ENCODE results near the gene RRP12. TPM values are rescaled to one million over a fixed set of nuclear protein-coding genes. Genes with fewer than 3 reads are reported as not detected.
"Not testable (repeated sequence)": the region's sequence is repeated elsewhere in the genome, so short reads cannot be mapped to it uniquely, and the experiment has no call there.

RRP12 gene
- polyA plus RNA-seq, 4 donors, result 20.0 to 24.5 (median 21.4) TPM

DNA sequence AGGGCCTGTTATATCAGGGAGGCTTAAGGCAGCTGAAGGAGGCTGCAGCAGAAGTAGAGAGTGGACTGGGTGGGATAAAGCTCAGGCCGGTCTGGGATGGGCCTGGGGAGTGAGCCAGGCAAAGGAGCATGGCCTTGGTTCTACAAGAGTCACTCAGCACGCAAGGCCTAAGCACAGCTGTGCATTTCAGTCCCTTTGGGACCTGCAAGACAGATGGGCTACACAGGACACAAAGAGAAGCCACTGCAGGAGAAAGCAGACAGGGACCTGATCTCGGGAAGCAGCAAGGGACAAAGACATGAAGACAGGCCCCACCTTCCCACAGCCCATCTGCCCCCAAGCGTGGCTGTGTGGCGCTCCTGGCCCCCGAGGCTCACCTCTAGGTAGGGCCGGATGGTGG lies 29.4 kb downstream of the RRP12 start:
- no peak for DNase-seq (ENCODE audit: low read depth in 4 of 4, low spot score in 3 of 4)

DNA sequence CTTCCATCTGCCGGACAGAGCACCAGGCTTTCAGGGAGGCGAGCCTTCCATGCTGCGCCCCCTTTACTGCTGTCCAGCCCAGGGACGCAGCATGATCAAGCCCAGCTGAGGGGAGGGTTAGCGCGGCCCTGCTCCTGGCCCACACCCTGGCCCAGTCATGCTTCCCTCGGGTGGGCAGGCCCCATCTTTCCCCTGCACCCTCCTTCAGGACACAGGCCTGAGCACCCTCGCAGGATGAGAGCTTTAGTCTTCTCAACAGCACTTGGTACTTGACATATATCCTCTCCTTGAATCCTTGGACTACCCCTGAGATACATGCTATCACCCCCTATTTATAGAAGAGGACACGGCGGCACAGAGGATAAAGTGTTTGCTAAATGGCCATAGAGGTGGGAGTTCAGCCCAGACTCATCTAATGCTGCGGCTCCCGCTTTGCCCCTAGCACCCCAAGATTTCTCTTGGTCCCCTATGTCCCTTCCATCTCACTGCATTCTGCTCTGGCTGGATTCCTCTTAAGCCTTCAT lies 34.0 kb downstream of the RRP12 start:
- DNase-seq (ENCODE audit: low read depth in 4 of 4, low spot score in 3 of 4), result no peak

DNA sequence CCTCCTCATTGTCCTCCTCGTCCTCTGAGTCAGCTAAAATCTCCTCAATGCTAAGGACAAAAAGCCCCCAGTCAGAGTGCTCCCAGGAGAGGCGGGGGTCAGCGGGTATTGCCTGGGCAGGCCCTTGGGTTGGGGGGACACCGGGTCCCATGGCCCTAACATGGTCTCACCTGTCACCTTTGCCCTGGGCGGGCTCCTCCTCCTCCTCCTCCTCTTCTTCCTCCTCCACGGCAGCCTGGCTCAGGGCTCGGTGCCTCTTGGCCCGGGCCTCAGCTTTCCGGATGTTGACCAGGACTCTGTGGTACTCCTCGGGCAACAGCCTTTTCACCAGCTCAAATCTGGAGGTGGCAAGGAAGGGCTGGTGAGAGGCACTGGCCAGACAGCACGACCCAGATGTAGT lies 34.6 kb downstream of the RRP12 start:
- DNase-seq (ENCODE audit: low read depth in 4 of 4, low spot score in 3 of 4), result no peak

DNA sequence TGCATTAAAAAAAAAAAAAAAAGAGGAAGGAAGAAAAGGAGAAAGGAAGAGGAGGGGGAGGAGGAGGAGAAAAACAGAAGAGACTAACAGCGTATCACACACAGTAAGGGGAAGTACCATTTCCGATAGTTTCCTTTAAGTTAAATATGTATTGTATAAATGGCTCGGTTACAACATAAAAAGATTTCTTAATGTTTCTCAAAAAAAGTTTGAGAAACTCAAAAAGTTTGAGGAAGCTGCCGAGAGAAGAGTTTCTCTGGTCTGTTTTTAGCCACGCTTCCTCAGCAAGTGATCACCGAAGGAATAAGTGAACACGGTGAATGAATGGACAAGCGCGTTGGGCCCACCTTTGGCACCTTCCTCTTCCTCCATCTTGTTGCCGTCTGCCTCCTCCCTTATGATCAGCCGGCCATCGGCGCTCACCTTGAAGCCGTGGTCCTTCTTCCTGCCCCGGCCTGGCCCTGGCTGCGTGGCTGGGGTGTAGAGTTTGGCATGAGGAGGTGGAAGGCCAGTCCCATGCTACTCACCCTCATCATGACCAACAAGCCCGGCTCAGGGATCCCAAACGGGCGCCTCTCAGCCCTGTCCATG lies 35.3 kb downstream of the RRP12 start:
- DNase-seq (ENCODE audit: low read depth in 4 of 4, low spot score in 3 of 4), result no peak

DNA sequence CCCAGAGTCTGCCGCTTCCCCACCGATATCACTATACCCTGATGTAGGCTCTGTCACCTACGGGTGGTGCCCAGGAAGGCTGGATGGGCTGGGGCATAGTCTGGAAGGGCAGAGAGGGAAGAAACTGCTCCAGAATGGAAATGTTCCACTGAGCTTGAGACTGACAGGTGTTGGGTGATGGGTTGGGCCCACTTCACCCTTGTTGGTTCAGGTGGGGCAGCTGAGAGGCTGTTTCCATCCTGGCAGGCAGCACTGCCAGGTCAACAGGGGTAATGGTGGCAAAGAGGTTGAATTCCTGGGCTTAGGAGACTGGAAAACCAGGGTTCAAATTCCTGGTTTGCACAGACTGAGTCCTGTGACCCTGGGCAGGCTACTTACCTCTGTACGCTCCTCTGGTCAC lies 38.1 kb downstream of the RRP12 start:
- no peak for DNase-seq (ENCODE audit: low read depth in 4 of 4, low spot score in 3 of 4)

DNA sequence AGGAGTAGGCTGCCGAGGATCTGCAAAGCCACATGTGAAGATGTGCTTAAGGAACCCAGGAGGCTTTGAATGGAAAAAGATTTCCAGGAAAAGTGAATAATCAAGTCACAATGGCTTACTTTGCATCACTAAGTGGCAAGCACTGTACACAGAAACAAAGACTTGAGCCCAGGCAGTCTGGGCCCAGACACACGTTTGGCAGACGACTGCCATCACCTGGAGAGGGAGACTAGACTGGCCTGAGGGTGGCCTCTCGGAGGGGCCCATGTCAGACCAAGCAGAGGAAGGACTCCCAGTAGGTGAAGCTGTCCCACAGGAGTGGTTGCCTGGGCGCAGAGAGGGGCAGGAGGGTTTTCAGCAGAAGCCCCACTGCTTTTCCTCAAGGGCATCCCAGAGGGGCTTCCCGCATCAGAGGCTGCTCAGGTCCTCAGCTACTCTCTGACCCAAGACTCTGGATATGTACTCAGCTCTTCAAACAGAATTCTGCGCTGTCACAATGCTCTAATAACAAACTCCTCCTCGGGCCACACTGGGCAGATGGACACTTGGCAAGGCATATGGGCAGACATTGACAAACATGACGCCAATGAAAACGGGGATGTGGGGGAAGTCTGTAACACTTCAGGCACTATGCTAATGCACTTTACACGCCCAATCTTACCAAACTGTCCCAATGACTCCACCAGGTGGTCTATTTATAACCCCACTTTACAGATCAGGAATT lies 38.7 kb downstream of the RRP12 start:
- DNase-seq (ENCODE audit: low read depth in 4 of 4, low spot score in 3 of 4), result no peak

DNA sequence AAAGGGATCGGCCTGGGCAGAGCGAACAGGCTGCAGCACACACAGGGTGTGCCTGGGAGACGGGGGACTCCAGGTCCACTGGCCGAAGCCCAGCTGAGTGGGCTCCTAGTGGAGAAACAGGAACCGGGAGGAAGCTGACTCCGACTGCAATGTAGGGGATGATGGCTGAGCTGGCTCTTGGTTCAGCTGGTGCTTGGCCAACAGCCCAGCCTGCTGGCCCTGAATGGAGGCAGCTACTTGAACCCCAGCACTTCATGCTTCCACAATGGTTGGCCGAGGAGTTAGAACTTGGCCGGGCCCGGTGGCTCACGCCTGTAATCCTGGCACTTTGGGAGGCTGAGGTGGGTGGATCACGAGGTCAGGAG lies 39.6 kb downstream of the RRP12 start:
- no peak for DNase-seq (ENCODE audit: low read depth in 4 of 4, low spot score in 3 of 4)

DNA sequence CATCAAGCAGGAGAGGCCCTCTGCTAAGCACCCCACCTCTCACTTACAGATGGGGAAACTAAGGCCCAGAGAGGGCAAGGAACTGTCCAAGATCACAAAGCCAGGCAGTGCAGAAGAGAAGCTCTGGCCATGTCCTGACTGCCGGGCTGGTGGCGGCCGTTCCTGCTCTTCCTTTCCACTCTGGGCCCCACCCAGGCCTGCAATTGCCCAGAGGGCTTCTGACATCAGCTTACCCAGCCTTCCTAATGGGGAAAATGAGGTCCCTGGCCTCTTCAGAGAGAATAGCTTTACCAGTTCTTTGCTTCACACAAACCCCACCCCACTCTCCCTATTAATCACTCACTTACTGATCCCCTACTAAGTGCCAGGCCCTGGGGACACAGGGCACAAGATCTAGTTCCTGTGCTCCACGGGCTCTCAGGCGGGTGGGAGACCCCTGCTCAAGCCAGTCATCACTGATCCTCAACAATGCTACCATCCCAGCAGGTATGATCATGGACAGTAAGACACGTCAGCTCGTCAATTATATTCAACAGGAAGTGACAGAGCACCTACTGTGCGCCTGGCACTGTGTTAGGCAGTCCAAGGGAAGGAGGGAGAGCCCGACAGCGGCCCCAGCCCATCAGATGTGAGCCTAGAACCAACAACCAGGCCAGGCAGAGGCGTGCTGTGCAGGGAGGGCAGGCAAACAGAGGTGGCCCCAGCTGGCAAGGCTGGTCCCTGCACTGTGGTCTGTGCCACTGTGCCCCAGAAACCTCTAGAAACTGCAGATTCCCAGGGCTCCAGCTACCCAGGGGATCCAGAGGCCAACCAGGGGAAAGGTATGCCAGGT lies 40.2 kb downstream of the RRP12 start:
- no peak for DNase-seq (ENCODE audit: low read depth in 4 of 4, low spot score in 3 of 4)

DNA sequence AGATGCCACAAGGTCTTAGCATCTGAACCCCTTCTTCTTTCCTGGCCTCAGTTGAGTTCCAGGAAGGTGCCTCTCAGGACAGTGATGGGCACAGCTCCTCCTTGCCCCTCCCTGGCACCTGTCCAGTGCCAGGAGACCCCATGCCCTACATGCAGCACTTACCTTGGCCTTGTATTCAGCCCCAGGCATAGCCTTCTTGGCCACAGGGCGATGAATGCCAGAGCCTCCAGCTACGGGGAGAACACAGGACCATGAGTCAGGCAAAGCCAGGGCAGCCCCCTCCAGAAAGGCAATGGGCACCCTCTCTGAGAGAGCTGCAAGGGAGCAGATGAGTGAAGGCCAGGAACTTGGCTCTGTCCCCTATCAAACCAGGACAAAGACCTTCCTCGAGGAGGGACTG lies 42.4 kb downstream of the RRP12 start:
- DNase-seq (ENCODE audit: low read depth in 4 of 4, low spot score in 3 of 4), result no peak

DNA sequence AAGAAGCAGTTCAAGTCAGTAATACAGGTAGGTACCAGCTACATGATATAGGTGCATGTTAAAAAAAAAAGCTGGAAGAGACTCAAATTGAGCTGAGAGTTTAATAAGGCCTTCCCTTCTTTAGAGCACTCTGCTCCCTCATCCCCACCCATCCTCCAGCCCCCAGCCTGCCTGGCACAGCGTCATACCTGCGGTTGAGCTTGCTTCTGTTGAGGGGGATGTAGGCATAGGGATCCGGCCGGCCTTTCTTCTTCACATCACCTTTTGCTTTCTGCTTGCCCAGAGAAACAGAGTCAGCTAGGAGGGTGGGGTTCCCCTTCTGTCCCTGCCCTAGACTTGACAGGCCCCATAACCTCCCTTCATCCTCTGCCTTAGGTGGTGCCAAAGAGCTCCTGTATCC lies 42.8 kb downstream of the RRP12 start:
- no peak for DNase-seq (ENCODE audit: low read depth in 4 of 4, low spot score in 3 of 4)

DNA sequence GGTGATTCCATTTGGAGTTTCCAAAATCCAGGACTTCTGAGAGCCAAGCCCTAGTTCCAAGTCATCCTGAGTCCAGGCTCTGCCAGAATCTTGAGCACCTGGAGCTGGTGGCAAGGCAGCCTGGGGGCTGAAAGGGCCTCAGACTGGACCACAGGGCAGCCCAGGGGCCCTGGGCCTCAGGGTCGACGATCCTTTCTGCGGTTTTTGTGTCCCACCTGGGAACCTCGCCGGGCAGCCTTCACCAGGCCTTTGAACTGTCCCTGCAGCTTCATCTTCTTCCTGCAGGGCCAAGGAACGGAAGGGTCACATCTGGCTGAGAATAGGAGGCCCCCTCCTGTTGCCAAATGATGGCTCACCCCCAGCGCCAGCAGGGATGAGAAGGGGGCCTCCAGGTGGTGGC lies 44.2 kb downstream of the RRP12 start:
- DNase-seq (ENCODE audit: low read depth in 4 of 4, low spot score in 3 of 4), result no peak

DNA sequence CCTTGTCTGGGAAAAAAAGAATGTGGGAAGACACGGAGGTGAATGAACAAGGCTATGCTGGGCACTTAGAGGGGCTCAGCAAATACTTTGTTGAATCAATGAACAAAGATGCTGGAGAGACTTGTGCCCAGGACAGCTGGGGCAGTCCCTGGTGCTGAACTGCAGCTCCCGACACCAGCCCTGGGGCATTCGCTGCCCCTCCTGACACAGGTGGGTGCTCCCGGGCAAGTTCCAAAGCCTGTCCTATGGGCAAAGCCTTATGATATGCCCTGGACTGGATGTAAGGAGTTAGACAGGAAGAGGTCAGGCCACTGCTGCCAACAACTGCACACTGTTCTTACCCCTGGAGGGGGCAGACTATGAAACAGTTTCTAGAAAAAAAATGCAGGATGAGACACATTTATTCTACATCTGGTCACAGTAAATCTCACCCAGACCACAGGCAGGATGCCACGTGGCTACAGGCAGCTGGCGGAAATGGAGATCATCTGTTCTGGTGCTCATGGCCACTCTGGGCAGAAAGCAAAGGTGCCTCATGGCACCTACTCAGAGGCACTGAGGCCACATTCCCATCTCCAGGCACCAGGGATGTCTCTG lies 44.7 kb downstream of the RRP12 start:
- DNase-seq (ENCODE audit: low read depth in 4 of 4, low spot score in 3 of 4), result no peak

DNA sequence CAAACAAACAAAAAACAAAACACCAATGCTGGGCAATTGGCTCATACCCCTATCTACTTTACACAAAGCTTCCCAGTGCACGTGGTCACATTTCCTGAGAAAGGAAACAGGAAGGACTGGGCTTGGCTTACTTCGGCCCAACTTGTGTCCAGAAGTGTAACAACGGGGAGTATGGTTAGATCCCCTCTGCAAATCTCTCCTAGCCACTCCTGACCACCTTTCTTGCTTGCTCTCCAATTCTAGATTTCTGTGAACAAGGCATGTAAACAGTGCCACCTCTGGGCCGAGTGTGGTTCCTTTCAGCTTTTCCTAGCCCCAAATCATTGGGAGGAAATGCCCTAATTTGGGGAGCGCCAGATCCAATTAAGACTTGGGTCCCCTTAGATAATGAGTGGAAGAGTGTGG lies 45.6 kb downstream of the RRP12 start:
- no peak for DNase-seq (ENCODE audit: low read depth in 4 of 4, low spot score in 3 of 4)

DNA sequence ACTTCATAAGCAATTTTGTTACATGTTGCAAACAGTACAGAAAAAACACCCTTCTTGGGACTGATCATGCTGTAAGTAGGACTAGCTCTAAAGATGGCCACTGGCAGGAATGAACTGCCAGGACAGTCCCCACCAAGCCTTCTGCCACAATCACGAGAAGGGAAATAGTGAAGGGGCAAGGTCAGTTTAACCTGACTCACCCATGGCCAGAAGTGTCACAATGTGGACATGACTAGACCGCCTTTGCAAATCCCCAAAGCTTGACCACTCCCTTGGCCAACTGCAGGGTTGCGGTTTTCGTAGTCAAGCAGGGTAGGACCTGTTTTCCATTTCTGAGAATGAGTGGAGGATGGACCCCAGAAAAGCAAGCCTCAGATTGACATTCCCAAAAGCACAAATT lies 47.2 kb downstream of the RRP12 start:
- DNase-seq (ENCODE audit: low read depth in 4 of 4, low spot score in 3 of 4), result no peak

DNA sequence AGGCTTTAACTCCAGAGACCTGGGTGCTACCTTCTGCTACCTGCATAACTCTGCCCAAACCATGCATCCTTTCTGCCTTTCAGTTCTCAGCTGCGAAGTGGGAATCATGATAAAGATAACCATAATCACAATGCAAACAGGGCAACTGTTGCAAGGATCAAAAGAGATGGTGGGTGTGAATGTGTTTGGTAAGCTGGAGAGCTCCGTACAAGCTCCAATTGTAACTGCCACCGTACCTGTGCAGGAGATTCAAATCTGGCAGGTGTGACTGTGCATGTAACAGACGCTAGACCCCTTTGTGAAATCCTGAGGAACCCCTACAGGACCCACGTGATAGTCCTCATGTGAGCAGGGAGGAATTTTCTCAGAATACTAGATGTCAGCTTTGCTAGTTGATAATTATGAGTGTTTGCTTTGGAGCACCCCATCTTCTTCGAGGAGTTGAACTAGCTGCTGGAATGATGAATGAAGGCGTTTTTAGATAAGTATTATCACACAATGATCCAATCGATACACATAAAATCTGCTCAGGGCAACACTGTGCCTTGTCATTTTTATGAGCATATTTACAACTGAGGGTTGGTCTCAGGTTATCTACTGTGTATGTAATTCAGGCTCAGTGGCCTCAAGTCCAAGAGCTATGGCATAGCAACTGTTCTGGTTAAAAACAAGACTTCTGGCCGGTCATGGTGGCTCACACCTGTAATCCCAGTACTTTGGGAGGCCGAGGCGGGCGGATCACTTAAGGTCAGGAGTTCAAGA lies 51.2 kb downstream of the RRP12 start:
- DNase-seq (ENCODE audit: low read depth in 4 of 4, low spot score in 3 of 4), result no peak

DNA sequence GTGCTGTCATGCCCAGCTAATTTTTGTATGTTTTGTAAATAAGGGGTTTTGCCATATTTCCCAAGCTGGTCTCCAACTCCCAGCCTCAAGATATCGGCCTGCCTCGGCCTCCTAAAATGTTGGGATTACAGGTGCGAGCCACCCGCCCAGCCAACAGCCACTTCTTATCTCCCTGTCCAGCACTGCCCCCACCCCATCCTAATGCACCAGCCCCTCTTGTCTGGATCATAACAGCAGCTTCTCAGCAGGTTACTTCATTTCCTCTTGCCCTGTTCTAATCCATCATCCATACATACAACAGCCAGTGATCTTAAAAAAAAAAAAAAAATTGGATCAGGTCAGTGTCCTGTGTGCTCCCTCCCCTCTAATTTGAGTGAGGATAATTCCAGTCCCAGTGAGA lies 53.8 kb downstream of the RRP12 start:
- DNase-seq (ENCODE audit: low read depth in 4 of 4, low spot score in 3 of 4), result no peak

DNA sequence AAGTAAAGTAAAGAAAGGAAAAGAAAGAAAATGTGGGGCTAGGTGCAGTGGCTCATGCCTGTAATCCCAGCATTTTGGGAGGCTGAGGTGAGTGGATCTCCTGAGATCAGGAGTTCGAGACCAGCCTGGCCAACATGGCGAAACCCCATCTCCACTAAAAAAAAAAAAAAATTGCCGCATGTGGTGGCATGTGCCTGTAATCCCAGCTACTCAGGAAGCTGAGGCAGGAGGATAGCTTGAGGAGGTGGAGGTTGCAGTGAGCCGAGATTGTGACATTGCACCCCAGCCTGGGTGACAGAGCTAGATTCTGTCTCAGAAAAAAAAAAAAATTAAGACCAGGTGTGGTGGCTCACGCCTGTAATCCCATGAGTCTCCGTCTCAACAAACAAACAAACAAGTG lies 57.5 kb downstream of the RRP12 start:
- not testable (repeated sequence) for DNase-seq (ENCODE audit: low read depth in 4 of 4, low spot score in 3 of 4)

DNA sequence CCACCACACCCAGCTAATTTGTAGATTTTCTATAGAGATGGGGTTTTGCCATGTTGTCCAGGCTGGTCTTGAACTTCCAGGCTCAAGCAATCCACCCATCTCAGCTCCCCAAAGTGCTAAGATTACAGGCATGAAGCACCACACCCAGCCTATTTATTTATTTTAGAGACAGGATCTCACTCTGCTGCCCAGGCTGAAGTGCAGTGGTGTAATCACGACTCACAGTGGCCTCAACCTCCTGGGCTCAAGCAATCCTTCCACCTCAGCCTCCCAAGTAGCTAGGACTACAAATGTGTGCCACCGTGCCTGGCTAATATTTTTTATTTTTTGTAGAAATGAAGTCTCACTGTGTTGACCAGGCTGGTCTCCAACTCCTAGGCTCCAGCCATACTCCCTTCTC lies 59.7 kb downstream of the RRP12 start:
- DNase-seq (ENCODE audit: low read depth in 4 of 4, low spot score in 3 of 4), result no peak

DNA sequence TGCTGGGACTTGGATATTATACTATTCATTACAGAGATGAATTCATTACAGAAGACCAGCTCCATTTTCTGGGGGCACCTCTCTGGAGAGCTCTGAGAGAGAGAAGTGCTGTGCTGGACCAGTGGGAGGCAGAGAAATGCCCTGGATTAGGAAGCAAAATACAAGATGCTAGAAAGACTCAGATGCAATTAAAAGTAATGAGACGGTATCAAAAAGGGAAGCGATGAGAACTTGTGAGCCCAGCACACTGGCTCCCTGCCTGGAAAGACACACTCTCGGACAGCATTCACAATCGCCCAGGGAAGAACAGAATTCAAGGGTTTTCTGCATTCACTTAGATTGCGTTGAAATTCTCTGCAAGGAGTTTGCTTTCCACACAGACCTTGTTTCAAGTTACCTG lies 63.1 kb downstream of the RRP12 start:
- no peak for DNase-seq (ENCODE audit: low read depth in 4 of 4, low spot score in 3 of 4)
